GM12878 (cell line): ENCODE measurements around the gene ZKSCAN1. TPM values are rescaled to one million over a fixed set of nuclear protein-coding genes. Genes with fewer than 3 reads are reported as not detected.
A peak's percentile ranks its signal among the peaks of the same experiment; 100 is the strongest.
"Not testable (repeated sequence)": the region's sequence is repeated elsewhere in the genome, so short reads cannot be mapped to it uniquely, and the experiment has no call there.

Experiments
- ATAC-seq: fragments of 200-7000 bp; cut with Tn5 transposase; 3 replicates; pipeline ENCODE4 v1.9.1; 2020; ENCODE audit warnings: mild to moderate bottlenecking, moderate library complexity
- BruUV-seq: library from RNA; stranded (reverse); fragments of 400-500 nt; replicated peaks from 2 replicates; lab custom pipeline; 2021; lab: Mats Ljungman, UMichigan
- CTCF ChIA-PET: fragments of 300-600 bp; sonication (Branson Sonifier 250); formaldehyde crosslinking; extraction: SDS; loops from one replicate; lab custom pipeline; 2021; ENCODE audit warnings: inconsistent platforms; lab: Yijun Ruan, JAX
- POLR2A ChIA-PET: fragments of 350-600 bp; formaldehyde crosslinking; extraction: SDS; loops from one replicate; lab custom pipeline; 2021; ENCODE audit warnings: inconsistent platforms; lab: Charles Lee
- RAD21 ChIA-PET: fragments of 300-600 bp; sonication (Branson Sonifier 250); formaldehyde crosslinking; loops from one replicate; lab custom pipeline; 2023; ENCODE audit warnings: antibody characterized with exemption; ENCODE audit not compliant: unreplicated experiment; lab: Charles Lee
- SMC1A ChIA-PET: fragments of 300-600 bp; sonication (Branson Sonifier 250); formaldehyde crosslinking; loops from one replicate; lab custom pipeline; 2023; ENCODE audit not compliant: unreplicated experiment, uncharacterized antibody; lab: Charles Lee
- DNase-seq: peaks from one replicate; pipeline ENCODE4 v3.0.0-alpha.2; 2011; ENCODE audit warnings: low read depth, low spot score
- FAIRE-seq: peaks from 3 replicates; lab custom pipeline; 2011; peaks lifted over from hg19 to GRCh38; lab: Jason Lieb, UNC
- H2AFZ ChIP-seq: 2 replicates; pipeline ENCODE4 v1.6.0; 2011; ENCODE audit warnings: low read depth, low read length, control low read depth; ENCODE audit not compliant: control insufficient read depth
- H3K27ac ChIP-seq: 2 replicates; pipeline ENCODE4 v1.5.1; 2011; ENCODE audit warnings: control low read depth; ENCODE audit not compliant: control insufficient read depth, insufficient read depth
- H3K27me3 ChIP-seq, 2 experiments: replicated peaks in 1 of 2; 2 replicates each; pipeline versions ENCODE4 v1.6.0 to v1.6.1; 2011; ENCODE audit warnings: low read length in 1 of 2; ENCODE audit not compliant: control insufficient read depth in 2 of 2, insufficient read depth in 2 of 2
- H3K36me3 ChIP-seq, 2 experiments: 2 replicates each; pipeline ENCODE4 v1.5.1; 2011; ENCODE audit warnings: low read length in 1 of 2; ENCODE audit not compliant: control insufficient read depth in 2 of 2, insufficient read depth in 2 of 2
- H3K4me1 ChIP-seq: 2 replicates; pipeline ENCODE4 v1.6.1; 2011; ENCODE audit warnings: mild to moderate bottlenecking, low read length, moderate library complexity, mixed read lengths; ENCODE audit not compliant: control insufficient read depth, insufficient read depth
- H3K4me2 ChIP-seq: 2 replicates; pipeline ENCODE4 v1.6.0; 2011; ENCODE audit warnings: control low read depth; ENCODE audit not compliant: control insufficient read depth, insufficient read depth
- H3K4me3 ChIP-seq: fragments of 200-600 bp; sonication (generic); 2 replicates; pipeline ENCODE4 v1.5.1; 2016
- H3K79me2 ChIP-seq: 2 replicates; pipeline ENCODE4 v1.6.0; 2011; ENCODE audit warnings: low read length; ENCODE audit not compliant: control insufficient read depth, insufficient read depth
- H3K9ac ChIP-seq: 2 replicates; pipeline ENCODE4 v1.8.0; 2011; ENCODE audit warnings: low read length, control low read depth, mixed read lengths; ENCODE audit not compliant: control insufficient read depth, insufficient read depth
- H3K9me3 ChIP-seq: replicated peaks from 3 replicates; pipeline ENCODE4 v1.5.1; 2011; ENCODE audit warnings: mild to moderate bottlenecking, low read length; ENCODE audit not compliant: control insufficient read depth, insufficient read depth
- H4K20me1 ChIP-seq: 2 replicates; pipeline ENCODE4 v1.6.0; 2011; ENCODE audit not compliant: control insufficient read depth, insufficient read depth
- BCL11A ChIP-seq: IDR thresholded peaks from 2 replicates; pipeline ENCODE4 v1.6.1; 2011; ENCODE audit warnings: low read depth, low read length
- IKZF2 ChIP-seq, 2 experiments: fragments of 450-650 bp; IDR thresholded peaks; 2 replicates each; pipeline ENCODE4 v1.6.1; 2017; ENCODE audit warnings: mild to moderate bottlenecking in 2 of 2, moderate library complexity in 2 of 2
- NR2C1 ChIP-seq: fragments of 450-650 bp; IDR thresholded peaks from 2 replicates; pipeline ENCODE4 v1.6.1; 2017; ENCODE audit warnings: antibody characterized with exemption, mild to moderate bottlenecking, moderate library complexity
- PBX3 ChIP-seq: IDR thresholded peaks from 2 replicates; pipeline ENCODE4 v1.6.1; 2011; ENCODE audit warnings: mild to moderate bottlenecking, low read depth, low read length, moderate library complexity; ENCODE audit not compliant: insufficient replicate concordance
- PKNOX1 ChIP-seq: fragments of 450-650 bp; IDR thresholded peaks from 2 replicates; pipeline ENCODE4 v1.6.1; 2016; ENCODE audit warnings: mild to moderate bottlenecking
- RAD51 ChIP-seq: fragments of 450-650 bp; IDR thresholded peaks from 2 replicates; pipeline ENCODE4 v1.6.1; 2016; ENCODE audit warnings: moderate library complexity, mild to moderate bottlenecking, inconsistent platforms
- RCOR1 ChIP-seq: conservative IDR thresholded peaks from 2 replicates; pipeline ENCODE4 v1.6.1; 2012; ENCODE audit warnings: low read depth, low read length, improper control_type of control experiment
- RUNX3 ChIP-seq: IDR thresholded peaks from 2 replicates; pipeline ENCODE4 v1.6.1; 2012; ENCODE audit warnings: low read length, inconsistent platforms
- SMC3 ChIP-seq: IDR thresholded peaks from 2 replicates; pipeline ENCODE4 v1.6.1; 2011; ENCODE audit warnings: low read length, improper control_type of control experiment, borderline replicate concordance
- WGBS: methylation state at CpG from one replicate; pipeline ENCODE4 v1.1.6; 2016; ENCODE audit warnings: low lambda C conversion rate; ENCODE audit not compliant: insufficient replicate concordance, insufficient coverage; ENCODE audit errors: missing lambda C conversion rate; 5-methylcytosine and 5-hydroxymethylcytosine counted together
- in situ Hi-C: fragments of 300-500 bp; cut with MboI; formaldehyde crosslinking; loops from 9 replicates; pipeline ENCODE4 v1.14.3; 2018; ENCODE audit warnings: mixed read lengths
- intact Hi-C: fragments of 100-400 bp; cut with micrococcal nuclease; formaldehyde crosslinking; loops from one replicate; pipeline ENCODE4 v1.14.2; 2022; ENCODE audit not compliant: unreplicated experiment
- polyA plus RNA-seq, 11 experiments: library from polyadenylated mRNA; depleted of rRNA in 4 of 11; unstranded in 6 of 11; stranded (reverse) in 5 of 11; fragments of >200 nt; fragmentation: Nextera tagmentation in 4 of 11; fragmentation: Illumina TruSeq in 1 of 11; extraction: Ambion mirVana in 4 of 11; extraction: Trizol in 1 of 11; gene quantifications; 1 replicate in 1 of 11; 2 replicates in 10 of 11; pipeline versions ENCODE4 v1.2.1 to v1.2.3, GENCODE V29; 2011 to 2016; ENCODE audit warnings: inconsistent platforms in 2 of 11, missing spikeins in 2 of 11, low read depth in 1 of 11
- total RNA-seq, 4 experiments: library from RNA; depleted of rRNA in 3 of 4; stranded (reverse); fragments of >200 nt in 3 of 4; fragmentation: Illumina TruSeq in 1 of 4; extraction: Trizol in 1 of 4; gene quantifications; 2 replicates each; pipeline versions ENCODE4 v1.2.1 to v1.2.3, GENCODE V29; 2013 to 2021
- TF ChIP-seq, protein P1 (sequence below): IDR thresholded peaks from 2 replicates; pipeline ENCODE4 v1.6.1; 2012; ENCODE audit warnings: low read depth, low read length, improper control_type of control experiment

The ZKSCAN1 gene
- total and polyA plus RNA-seq, 10 of the 15 experiments (the other 5 are each of a cell fraction or from before 2014, with no cell fraction given), result 3.2 to 34.4 (median 18.1) TPM

GRCh38 chr7:100012385-100013327, 2.7 kb upstream of the ZKSCAN1 start:
- H3K9ac ChIP-seq, FAIRE-seq, H3K9me3 ChIP-seq, H3K4me2 ChIP-seq, H3K27ac ChIP-seq, BruUV-seq, H3K27me3 ChIP-seq, H2AFZ ChIP-seq, POLR2A ChIA-PET, in situ Hi-C loops, H3K4me3 ChIP-seq, H3K4me1 ChIP-seq, ATAC-seq, intact Hi-C loops, DNase-seq, H4K20me1 ChIP-seq, H3K36me3 ChIP-seq: not testable (repeated sequence)
- WGBS, result 66% methylated on average over 14 of the region's 14 CpGs
- H3K79me2 ChIP-seq, result peaks cover 24% of the 10 kb centered on the region
- RAD21 ChIA-PET, result interaction anchor here (0.6 to 1.1 kb wide), 2 partner anchors 19 to 493 kb away, joined by 3 read pairs; no protein-coding TSS in a partner anchor
- CTCF ChIA-PET, result interaction anchor here (1.1 to 1.2 kb wide), 2 partner anchors 17 to 19 kb away, joined by 3 read pairs; no protein-coding TSS in a partner anchor
- SMC1A ChIA-PET, result interaction anchor here (0.6 to 1.4 kb wide), 3 partner anchors 9 to 428 kb away, joined by 3 read pairs; no protein-coding TSS in a partner anchor
- TF ChIP-seq PKNOX1 (peak; percentile 30; the same call in 1 of the 2 replicates), RAD51 (peak; percentile 57; the same call in 1 of the 2 replicates)

GRCh38 chr7:100013328-100013676, 2.1 kb upstream of the ZKSCAN1 start:
- Histone ChIP-seq H3K4me3 (no peak overlapping the region), H3K9me3 (no peaks in the 10 kb centered on the region), H3K4me2 (no peak overlapping the region), H3K9ac (no peak overlapping the region), H4K20me1 (no peaks in the 10 kb centered on the region), H3K4me1 (peaks cover 4% of the 10 kb centered on the region; the same call in 1 of the 2 replicates), H2AFZ (0 out of 2 replicates have a peak overlapping the region, but pooled peaks have one; percentile 15), H3K36me3 (peaks cover 0 to 4% of the 10 kb centered on the region in 2 experiments; a peak in 2 of 4 replicates), H3K27me3 (no peaks in the 10 kb centered on the region), H3K79me2 (peaks cover 29% of the 10 kb centered on the region), H3K27ac (no peak overlapping the region)
- ChIA-PET POLR2A (no interaction called here), SMC1A (interaction anchor here (0.6 to 1.4 kb wide), 2 partner anchors 20 to 427 kb away, joined by 3 read pairs; no protein-coding TSS in a partner anchor), RAD21 (interaction anchor here (1.1 kb wide), 1 partner anchor 19 kb away, joined by 3 read pairs; no protein-coding TSS in a partner anchor), CTCF (interaction anchor here (1.4 kb wide), 1 partner anchor 22 kb away, joined by 6 read pairs; no protein-coding TSS in a partner anchor)
- BruUV-seq, result no TSS peak
- intact Hi-C loops, result no loop called here
- 35% methylated on average over 3 of the region's 3 CpGs for WGBS
- in situ Hi-C loops, result no loop called here
- no peak for ATAC-seq
- DNase-seq, result no peak
- no peak for FAIRE-seq
- TF ChIP-seq, protein P1, sequence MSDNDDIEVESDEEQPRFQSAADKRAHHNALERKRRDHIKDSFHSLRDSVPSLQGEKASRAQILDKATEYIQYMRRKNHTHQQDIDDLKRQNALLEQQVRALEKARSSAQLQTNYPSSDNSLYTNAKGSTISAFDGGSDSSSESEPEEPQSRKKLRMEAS, result no peak
- no peak for TF ChIP-seq SMC3
- no peak for TF ChIP-seq IKZF2 (IDR thresholded peaks at IDR 0.05)
- no peak for TF ChIP-seq BCL11A
- TF ChIP-seq RUNX3, result no peak
- TF ChIP-seq NR2C1, result no peak
- TF ChIP-seq RCOR1, result no peak
- no peak for TF ChIP-seq PBX3
